C4-2B (cell line): Measurements from ENCODE around the gene TMEM123.

ENCODE experiments used
- ZFX ChIP-seq: fragments of 450-650 bp; IDR thresholded peaks from 2 replicates; pipeline ENCODE4 v1.6.1; 2017
- TF ChIP-seq, protein P1 (sequence below): fragments of 450-650 bp; conservative IDR thresholded peaks from 2 replicates; pipeline ENCODE4 v1.5.1; 2017; ENCODE audit warnings: mild to moderate bottlenecking

DNA sequence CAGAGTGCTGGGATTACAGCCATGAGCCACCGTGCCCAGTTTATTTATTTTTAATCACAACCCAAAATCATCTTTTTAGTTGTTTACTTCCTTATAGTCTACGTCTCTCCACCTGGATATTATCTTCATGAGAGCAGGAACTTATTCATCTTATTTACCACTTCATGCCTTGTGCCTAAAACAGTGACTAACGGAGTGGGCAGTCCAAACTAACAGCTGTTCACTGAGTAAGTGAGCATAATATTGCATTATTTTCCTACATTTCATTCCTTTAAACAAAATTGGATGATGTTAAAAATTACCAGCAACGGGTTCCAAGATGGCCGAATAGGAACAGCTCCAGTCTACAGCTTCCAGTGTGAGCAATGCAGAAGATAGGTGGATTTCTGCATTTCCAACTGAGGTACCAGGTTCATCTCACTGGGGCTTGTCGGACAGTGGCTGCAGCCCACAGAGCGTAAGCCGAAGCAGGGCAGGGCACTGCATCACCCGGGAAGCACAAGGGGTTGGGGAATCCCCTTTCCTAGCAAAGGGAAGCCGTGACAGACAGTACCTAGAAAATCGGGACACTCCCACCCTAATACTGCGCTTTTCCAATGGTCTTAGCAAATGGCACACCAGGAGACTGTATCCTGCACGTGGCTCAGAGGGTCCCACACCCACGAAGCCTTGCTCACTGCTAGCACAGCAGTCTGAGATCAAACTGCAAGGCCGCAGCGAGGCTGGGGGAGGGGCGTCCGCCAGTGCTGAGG lies 14.1 kb downstream of the TMEM123 start:
- TF ChIP-seq, protein P1, sequence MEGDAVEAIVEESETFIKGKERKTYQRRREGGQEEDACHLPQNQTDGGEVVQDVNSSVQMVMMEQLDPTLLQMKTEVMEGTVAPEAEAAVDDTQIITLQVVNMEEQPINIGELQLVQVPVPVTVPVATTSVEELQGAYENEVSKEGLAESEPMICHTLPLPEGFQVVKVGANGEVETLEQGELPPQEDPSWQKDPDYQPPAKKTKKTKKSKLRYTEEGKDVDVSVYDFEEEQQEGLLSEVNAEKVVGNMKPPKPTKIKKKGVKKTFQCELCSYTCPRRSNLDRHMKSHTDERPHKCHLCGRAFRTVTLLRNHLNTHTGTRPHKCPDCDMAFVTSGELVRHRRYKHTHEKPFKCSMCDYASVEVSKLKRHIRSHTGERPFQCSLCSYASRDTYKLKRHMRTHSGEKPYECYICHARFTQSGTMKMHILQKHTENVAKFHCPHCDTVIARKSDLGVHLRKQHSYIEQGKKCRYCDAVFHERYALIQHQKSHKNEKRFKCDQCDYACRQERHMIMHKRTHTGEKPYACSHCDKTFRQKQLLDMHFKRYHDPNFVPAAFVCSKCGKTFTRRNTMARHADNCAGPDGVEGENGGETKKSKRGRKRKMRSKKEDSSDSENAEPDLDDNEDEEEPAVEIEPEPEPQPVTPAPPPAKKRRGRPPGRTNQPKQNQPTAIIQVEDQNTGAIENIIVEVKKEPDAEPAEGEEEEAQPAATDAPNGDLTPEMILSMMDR = no peak
- TF ChIP-seq ZFX = no peak
